GM12801 (cell line): Measurements from ENCODE around the gene FOXS1.

Experiments used
- CTCF ChIP-seq: IDR thresholded peaks from one replicate; pipeline ENCODE4 v1.5.1; 2011; ENCODE audit warnings: control low read depth; ENCODE audit not compliant: insufficient read length; ENCODE audit errors: extremely low read depth

Gene FOXS1

GRCh38 chr20:31859998-31860380, 14.6 kb upstream of the FOXS1 start:
- no peak for TF ChIP-seq CTCF

- TF ChIP-seq CTCF, result no peak
Observed at GRCh38 chr20:31859266-31859997, 14.0 kb upstream of the FOXS1 start.

GRCh38 chr20:31858760-31859083, 13.3 kb upstream of the FOXS1 start:
- no peak for TF ChIP-seq CTCF

- TF ChIP-seq CTCF, result no peak
Observed at GRCh38 chr20:31857861-31858759, 12.7 kb upstream of the FOXS1 start.

GRCh38 chr20:31856516-31856915, 11.1 kb upstream of the FOXS1 start:
- no peak for TF ChIP-seq CTCF

- no peak for TF ChIP-seq CTCF
Observed at GRCh38 chr20:31853481-31853880, 8.1 kb upstream of the FOXS1 start.

- TF ChIP-seq CTCF, result no peak
Observed at GRCh38 chr20:31851240-31851955, 6.0 kb upstream of the FOXS1 start.
